NCI-H1694 treated with DMSO at 0.1 percent for 48 hours (cell line): ENCODE data around the gene HMOX1.
A peak's percentile ranks its signal among the peaks of the same experiment; 100 is the strongest.

ENCODE experiments used
- DNase-seq: peaks from one replicate; lab custom pipeline; 2025; lab: John Stamatoyannopoulos, UW

Gene HMOX1

DNA sequence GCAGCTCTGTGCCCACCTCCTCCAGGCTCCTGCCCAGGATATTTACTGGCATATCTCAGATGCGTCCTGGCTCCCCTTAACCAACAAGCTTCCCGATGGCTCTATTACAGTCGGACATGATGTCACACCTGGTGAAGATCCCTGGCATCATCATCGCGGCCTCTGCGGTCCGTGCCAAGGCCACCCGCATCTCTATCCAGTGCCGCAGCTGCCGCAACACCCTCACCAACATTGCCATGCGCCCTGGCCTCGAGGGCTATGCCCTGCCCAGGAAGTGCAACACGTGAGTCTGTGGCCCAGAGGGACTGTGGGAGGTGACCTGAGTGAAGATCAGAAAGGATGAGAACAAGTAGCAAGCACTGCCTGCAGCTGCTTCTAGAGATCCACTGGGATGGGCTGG, 25.5 kb downstream of the HMOX1 start:
- no peak for DNase-seq

- DNase-seq, result no peak
These were observed 26.5 kb downstream of the HMOX1 start for GRCh38 chr22:35407362-35407761.

DNA sequence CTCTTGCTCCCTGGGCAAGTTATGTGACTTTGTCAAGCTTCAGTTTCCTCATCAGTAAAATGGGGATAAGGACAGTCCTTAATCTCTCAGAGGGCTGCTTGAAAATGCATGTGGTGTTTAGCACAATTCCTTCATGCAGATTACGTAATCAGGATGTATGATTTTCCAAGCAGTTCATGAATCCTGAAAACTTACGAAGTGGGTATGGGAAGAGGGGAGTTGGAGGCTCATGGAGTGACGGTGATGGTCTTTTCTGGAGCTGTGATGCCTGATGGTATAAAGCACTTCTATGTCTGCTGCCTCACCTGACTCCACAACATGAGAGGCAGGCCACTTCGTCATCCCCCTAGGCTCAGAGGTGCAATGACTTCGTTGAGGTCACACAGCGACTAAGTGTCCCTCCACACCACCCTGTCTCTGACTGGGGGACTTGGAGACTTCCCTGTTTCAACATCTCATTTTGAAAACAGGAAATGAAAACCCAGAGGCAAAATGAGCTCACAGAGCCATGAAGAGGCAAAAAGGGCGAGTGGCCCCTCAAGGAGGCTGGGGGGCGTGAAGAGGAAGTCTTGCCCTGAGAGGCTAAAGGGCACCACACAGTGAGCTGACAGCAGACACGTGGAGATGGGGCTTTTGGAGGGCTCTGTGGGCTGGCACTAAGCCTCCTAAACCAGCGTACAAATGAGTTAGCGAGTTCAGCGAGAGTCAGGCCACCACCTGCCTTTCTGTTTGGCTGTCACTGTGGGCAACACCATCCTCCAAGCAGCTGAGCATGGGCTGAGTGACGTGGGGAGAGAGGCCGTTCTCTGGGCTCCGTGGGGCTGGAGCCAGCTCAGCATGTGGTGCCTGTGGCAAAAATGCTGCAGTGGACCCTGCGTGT, 29.1 kb downstream of the HMOX1 start:
- DNase-seq, result no peak

GRCh38 chr22:35410663-35411034, 29.8 kb downstream of the HMOX1 start:
- no peak for DNase-seq

DNA sequence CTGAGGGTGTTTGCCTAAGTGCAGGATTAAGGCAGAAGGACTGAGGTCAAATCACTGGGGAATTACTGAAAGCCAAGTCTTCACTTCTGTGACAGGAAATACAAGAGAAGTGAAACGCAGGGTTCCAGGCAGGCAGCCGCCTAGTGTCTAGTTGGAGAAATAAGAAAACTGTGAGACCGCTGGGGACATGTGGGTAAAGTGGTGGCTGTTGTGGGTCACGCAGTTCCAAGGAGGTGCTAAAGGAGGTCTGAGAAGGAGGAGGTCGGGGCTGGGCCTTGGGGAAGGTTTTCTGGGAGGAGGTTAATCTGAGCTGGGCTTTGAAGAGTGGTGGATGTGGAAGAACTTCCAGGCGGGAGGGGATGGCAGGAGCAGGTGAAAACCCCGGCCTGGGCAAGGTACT, 30.2 kb downstream of the HMOX1 start:
- DNase-seq, result no peak

GRCh38 chr22:35413624-35414023, 32.7 kb downstream of the HMOX1 start:
- no peak for DNase-seq

DNA sequence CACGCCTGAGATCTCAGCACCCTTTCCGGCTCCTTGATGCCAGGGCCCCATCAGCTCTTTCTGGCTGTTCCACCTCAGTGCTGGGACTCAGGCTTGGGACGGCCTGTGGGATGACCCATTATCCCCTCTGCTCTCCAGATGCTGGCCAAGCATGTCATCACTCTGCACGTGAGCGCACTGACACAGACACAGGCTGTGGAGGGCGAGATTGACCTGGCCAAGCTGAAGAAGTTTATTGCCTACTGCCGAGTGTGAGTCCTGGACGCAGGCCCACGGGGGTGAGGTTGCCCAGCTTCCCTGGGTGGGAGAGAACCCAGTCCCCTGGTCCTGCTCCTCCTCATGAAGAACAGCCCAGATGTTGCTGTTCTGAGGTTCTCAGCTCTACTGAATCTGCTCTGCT, 36.7 kb downstream of the HMOX1 start:
- DNase-seq, result no peak

- DNase-seq, result no peak
These were observed 37.2 kb downstream of the HMOX1 start for GRCh38 chr22:35418088-35418487.

DNA sequence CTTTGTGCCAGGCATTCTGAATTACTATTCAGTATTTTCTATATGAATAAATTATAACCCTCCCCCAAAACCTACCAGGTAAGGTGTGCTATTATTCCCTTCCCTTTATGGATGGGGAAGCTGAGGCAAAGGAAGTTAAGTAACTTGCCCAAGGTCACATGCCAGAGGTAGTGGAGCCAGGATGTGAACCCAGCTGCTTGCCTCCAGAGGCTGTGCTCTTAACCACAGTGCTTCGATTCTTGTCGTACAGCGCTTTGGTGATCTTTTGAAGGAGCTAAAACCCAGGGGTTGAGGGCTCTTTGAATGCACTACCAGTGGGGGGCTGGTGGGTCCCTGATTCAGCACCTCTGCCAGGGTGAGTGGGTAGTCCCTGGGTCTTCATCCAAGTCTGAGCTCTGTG, 37.8 kb downstream of the HMOX1 start:
- DNase-seq, result no peak

DNA sequence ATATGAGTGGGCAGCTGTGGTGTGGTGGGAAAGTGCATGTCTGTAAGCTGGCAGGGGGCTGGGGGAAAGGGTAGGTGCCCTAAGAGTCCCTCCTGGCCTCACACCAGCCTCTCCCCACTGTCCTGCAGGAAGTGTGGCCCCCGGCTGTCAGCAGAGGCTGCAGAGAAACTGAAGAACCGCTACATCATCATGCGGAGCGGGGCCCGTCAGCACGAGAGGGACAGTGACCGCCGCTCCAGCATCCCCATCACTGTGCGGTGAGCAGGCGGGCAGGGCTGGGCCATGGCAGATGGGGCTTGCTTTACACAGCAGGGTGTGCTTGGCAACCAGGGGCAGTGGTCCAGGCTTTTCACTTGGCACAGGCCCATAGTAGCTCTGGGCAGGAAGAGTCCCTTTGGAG, 38.9 kb downstream of the HMOX1 start:
- DNase-seq, result no peak

DNA sequence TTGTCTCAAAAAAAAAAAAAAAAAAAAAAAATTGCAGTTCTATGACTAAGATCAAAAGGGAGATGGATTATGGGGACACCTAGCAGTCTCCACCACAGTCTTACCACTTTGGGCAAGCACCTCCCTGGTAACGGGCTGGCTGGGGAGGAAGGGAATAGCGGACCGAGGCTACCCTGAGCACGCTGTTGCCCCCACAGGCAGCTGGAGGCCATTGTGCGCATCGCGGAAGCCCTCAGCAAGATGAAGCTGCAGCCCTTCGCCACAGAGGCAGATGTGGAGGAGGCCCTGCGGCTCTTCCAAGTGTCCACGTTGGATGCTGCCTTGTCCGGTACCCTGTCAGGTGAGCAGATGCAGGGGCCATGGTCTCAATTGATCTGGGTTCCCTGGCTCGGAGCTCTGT, 40.2 kb downstream of the HMOX1 start:
- no peak for DNase-seq

DNA sequence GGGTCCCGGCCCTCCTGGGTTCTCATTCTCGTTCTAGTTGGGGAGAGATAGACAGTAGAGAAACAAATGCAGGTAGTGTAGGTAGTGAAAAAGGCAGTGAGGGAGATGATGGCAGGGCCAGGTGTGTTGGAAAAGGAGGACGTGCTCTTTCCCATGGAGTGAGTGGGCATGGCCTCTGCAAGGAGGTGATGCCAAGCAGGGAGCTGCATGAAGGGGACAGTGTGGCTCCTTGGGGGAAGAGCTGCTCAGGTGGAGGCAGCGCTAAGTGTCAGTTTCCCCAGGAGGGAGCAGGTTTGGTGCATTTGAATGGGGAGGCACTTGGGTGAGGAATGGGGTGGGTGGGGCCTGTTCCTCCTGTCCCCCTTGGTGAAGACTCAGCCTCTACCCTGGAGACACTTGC, 41.2 kb downstream of the HMOX1 start:
- DNase-seq, result no peak

DNA sequence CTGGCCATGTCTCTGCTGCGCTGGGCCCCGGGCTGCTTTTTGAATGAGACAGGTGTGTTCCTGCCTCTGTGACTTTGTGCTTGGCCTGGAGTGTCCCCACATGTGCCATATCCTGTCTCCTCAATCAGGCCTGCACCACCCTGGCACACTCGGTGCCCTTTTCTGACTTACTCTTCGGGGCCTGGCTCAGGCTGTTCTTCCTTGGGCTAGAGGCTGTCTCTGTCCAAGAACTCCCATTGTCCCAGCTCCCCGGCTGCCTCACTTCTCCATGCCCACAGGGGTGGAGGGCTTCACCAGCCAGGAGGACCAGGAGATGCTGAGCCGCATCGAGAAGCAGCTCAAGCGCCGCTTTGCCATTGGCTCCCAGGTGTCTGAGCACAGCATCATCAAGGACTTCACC, 42.0 kb downstream of the HMOX1 start:
- DNase-seq, result no peak

GRCh38 chr22:35424081-35424480, 43.2 kb downstream of the HMOX1 start:
- DNase-seq, result no peak

GRCh38 chr22:35424761-35425160, 43.9 kb downstream of the HMOX1 start:
- no peak for DNase-seq

DNA sequence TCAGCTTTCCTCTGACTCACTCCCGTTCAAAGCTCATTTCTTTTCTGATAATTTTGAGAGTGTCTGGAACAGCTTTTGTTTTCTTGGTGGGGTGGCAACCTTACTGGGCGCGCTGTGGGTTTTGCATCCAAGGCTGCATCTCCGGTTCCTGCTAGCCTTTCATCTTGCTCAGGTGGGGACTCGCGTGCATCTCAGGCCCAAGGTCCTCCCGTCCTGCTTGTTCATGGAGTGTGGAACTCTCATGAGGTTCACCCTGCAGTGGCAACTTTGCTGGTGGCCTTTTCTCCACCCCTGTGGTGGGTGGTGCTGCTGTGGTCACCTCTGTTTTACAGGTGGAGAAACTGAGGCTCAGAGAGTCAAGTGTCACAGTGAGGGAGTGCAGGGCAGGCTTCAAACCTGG, 44.6 kb downstream of the HMOX1 start:
- no peak for DNase-seq

- DNase-seq, result no peak
These were observed 45.3 kb downstream of the HMOX1 start for GRCh38 chr22:35425971-35426800.

GRCh38 chr22:35426801-35427140, 45.9 kb downstream of the HMOX1 start:
- no peak for DNase-seq

GRCh38 chr22:35430897-35431322, 50.0 kb downstream of the HMOX1 start:
- peak; percentile 8 for DNase-seq

DNA sequence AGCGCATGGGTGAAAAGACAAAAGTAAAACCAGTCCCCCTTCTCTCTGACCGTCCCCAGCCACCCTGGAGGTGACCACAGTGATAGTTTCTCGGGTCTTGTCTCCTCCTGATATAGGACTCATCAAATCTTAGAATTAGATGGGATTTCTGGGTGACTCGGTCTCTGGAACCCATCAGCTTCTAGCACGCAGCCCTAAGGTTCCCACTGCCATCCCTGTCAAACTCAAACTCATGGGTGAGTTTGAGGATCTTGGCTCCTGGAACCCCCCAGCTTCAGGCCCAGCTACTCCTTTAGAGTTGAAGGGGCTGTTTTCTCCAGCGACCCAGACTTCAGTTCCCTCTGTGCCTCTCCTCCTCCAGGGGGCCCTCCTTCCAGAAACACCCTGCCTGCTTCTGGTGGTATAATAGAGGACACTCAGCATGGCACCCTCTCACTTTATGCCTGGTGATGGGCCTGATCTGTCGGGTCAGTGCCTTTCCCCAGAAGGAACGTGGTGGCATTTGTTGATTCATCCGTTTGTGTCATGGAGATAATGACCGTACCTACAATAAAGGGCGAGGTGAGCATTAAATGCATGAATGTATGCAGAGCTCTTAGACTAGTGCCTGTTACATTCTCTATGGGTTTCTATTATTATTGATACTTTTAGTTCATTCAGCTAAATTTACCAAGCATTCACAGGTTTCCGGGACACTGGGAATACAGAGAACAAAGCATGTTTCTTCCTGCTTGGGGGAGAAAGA, 50.8 kb downstream of the HMOX1 start:
- no peak for DNase-seq

DNA sequence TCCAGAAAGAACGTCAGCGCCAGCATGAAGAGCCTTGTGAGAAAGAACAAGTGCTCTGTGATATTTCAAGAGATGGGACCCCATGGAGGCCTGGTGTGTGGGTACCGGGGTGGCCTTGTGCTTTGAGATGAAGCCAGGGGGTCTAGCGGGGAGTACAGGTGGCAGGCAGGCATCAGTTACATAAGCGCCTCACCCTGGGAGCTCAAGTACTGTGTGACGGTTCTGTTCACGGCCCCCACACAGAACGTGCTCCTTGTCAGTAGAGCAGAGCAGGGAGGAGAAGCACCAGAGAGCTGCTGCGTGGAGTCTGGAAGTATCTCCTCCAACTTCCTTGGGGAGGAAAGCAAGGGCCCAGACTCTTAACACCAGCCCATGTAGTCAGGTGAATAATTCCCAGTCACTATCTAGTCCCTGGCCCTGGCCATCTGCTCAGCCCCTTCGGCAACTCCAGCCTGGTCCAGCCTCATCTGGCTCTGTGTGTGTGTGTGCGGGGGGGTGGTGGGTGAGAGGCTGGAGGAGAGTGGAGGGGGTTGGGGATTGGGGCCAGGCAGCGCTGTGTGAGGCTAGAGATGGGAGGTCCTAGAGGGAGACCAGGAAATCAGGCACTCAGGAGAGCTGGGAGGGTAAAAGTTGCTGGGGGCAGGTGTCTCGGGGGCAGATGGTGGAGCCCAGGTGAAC, 51.5 kb downstream of the HMOX1 start:
- no peak for DNase-seq

GRCh38 chr22:35434061-35434710, 53.3 kb downstream of the HMOX1 start:
- no peak for DNase-seq
